Measurements from ENCODE around the gene LSM4.

Gene LSM4

GRCh38 chr19:18290302-18291018 is 32.4 kb downstream of the LSM4 start:
- in situ Hi-C loops (cut with MboI; ENCODE audit: low pct_unique_long_range_greater_than_20kb, low sequenced_read_pairs, unreplicated experiment) = no loop called here
- TF ChIP-seq CTCF (IDR thresholded peaks at IDR 0.05; ENCODE audit: extremely low read depth, insufficient read depth, missing control alignments) = no peak
- DNase-seq (ENCODE audit: low spot score) = peak; percentile 88

- in situ Hi-C loops (cut with MboI; ENCODE audit: low pct_unique_long_range_greater_than_20kb, low sequenced_read_pairs, unreplicated experiment) = no loop called here
- TF ChIP-seq CTCF (IDR thresholded peaks at IDR 0.05; ENCODE audit: extremely low read depth, insufficient read depth, missing control alignments) = no peak
- no peak for DNase-seq (ENCODE audit: low spot score)
Observed at GRCh38 chr19:18289471-18290301, 33.2 kb downstream of the LSM4 start.

GRCh38 chr19:18287836-18288772 is 34.8 kb downstream of the LSM4 start:
- no peak for TF ChIP-seq CTCF (IDR thresholded peaks at IDR 0.05; ENCODE audit: extremely low read depth, insufficient read depth, missing control alignments)
- no peak for DNase-seq (ENCODE audit: low spot score)
- in situ Hi-C loops (cut with MboI; ENCODE audit: low pct_unique_long_range_greater_than_20kb, low sequenced_read_pairs, unreplicated experiment) = no loop called here

- in situ Hi-C loops (cut with MboI; ENCODE audit: low pct_unique_long_range_greater_than_20kb, low sequenced_read_pairs, unreplicated experiment) = no loop called here
- no peak for TF ChIP-seq CTCF (IDR thresholded peaks at IDR 0.05; ENCODE audit: extremely low read depth, insufficient read depth, missing control alignments)
- DNase-seq (ENCODE audit: low spot score) = no peak
Observed at GRCh38 chr19:18286973-18287635, 35.8 kb downstream of the LSM4 start.

- in situ Hi-C loops (cut with MboI; ENCODE audit: low pct_unique_long_range_greater_than_20kb, low sequenced_read_pairs, unreplicated experiment) = no loop called here
- peak; percentile 56 for DNase-seq (ENCODE audit: low spot score)
- no peak for TF ChIP-seq CTCF (IDR thresholded peaks at IDR 0.05; ENCODE audit: extremely low read depth, insufficient read depth, missing control alignments)
Observed at GRCh38 chr19:18284712-18285360, 38.0 kb downstream of the LSM4 start.

All from GM13977 (cell line).